ENCODE measurements around the gene CRYGS. TPM values are rescaled to one million over a fixed set of nuclear protein-coding genes. Genes with fewer than 3 reads are reported as not detected.

The CRYGS gene
- total and polyA plus RNA-seq, 9 of the 15 experiments (the other 6 are each of a cell fraction or from before 2014, with no cell fraction given) = 1.5 to 3.8 (median 2.0) TPM

DNA sequence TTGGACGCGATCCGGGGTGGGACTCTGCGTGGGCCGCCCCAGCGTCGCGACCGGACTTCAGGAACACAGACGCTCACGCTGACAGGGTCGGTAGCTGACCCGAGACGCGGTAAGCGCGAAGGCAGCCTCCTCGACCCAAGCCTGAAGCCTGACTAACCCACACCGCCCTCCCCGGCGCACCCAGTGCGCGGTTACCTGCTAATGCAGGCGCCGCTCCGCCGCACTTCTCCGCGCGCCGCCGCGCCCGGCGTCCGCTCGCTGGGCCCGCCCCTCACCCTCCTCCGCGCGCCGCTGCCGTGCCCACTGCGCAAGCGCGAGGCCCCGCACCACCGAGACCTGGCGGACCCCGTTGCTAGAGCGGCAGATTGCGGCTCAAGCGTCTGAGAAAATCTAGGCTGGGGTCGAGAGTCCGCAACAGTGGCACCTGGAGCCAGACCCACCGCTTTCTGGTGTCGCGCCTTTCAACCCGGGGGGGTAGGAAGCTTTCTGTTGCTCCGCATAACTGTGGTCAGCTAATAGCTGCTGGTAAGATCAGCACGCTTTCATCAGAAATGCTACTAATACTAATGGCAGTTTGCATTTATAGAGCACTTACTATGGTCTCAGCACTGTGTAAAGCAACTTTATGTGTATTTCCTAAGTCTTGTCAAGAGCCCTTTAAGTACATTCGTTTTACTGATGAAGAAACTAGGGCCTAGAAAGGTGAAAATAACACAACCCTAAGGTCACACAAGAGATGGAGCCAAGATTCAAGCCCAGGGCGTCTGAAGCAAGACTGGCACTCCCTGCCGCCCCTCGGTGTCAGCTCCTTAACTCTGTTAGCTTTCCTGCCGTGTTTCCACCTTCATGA is 23.1 kb upstream of the CRYGS start, which contains the start of gene TBCCD1 (continued):
- TF ChIP-seq L3MBTL2 (IDR thresholded peaks at IDR 0.05) = peak; percentile 71
- TF ChIP-seq PHB (CRISPR knock-in tag; IDR thresholded peaks at IDR 0.05) = no peak
- TF ChIP-seq ELF4 (CRISPR knock-in tag; IDR thresholded peaks at IDR 0.05) = no peak
- TF ChIP-seq, protein P1, sequence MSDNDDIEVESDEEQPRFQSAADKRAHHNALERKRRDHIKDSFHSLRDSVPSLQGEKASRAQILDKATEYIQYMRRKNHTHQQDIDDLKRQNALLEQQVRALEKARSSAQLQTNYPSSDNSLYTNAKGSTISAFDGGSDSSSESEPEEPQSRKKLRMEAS (CRISPR knock-in tag; IDR thresholded peaks at IDR 0.05) = peak; percentile 56
- TF ChIP-seq CCNT2 (IDR thresholded peaks at IDR 0.05; ENCODE audit: borderline replicate concordance, extremely low read depth, insufficient read length, low read depth, low read length) = peak; percentile 96
- 0 out of 2 replicates have a peak, but pooled peaks have one; percentile 27 for TF ChIP-seq ZNF589 (CRISPR knock-in tag; IDR thresholded peaks at IDR 0.05; ENCODE audit: low read depth)
- TF ChIP-seq MTA3 (IDR thresholded peaks at IDR 0.05; ENCODE audit: borderline replicate concordance) = peak; percentile 86
- peak in 2 of 3 experiments; percentile 76 to 79 for TF ChIP-seq YY1 (IDR thresholded peaks at IDR 0.05; ENCODE audit: borderline replicate concordance in 1 of 3, control insufficient read depth in 1 of 3, extremely low read depth in 1 of 3, insufficient read depth in 3 of 3, insufficient read length in 1 of 3, insufficient replicate concordance in 2 of 3, low read depth in 1 of 3, low read length in 2 of 3)
- TF ChIP-seq MYC (IDR thresholded peaks at IDR 0.05; ENCODE audit: low read depth, low read length) = peak; percentile 58; the same call in 1 of the 2 replicates
- no peak for TF ChIP-seq MYC (CRISPR knock-in tag; IDR thresholded peaks at IDR 0.05; ENCODE audit: borderline replicate concordance, low read depth)
